IMR-90 (cell line): Measurements from ENCODE around the gene INPP5A. TPM values are rescaled to one million over a fixed set of nuclear protein-coding genes. Genes with fewer than 3 reads are reported as not detected.

ENCODE experiments used
- ATAC-seq: fragments of 200-7000 bp; cut with Tn5 transposase; 2 replicates; pipeline ENCODE4 v1.9.1; 2020; ENCODE audit warnings: low read depth, mild to moderate bottlenecking, moderate library complexity
- BruUV-seq: library from RNA; stranded (reverse); fragments of 400-500 nt; replicated peaks from 2 replicates; lab custom pipeline; 2021; lab: Mats Ljungman, UMichigan
- CTCF ChIA-PET: fragments of 300-600 bp; formaldehyde crosslinking; extraction: SDS; loops from one replicate; lab custom pipeline; 2021; ENCODE audit warnings: antibody characterized with exemption; lab: Yijun Ruan, JAX
- POLR2A ChIA-PET: fragments of 300-600 bp; sonication (Branson Sonifier 250); formaldehyde crosslinking; loops from one replicate; lab custom pipeline; 2022; ENCODE audit warnings: antibody characterized with exemption; ENCODE audit not compliant: unreplicated experiment; lab: Charles Lee
- DNase-seq: peaks from one replicate; pipeline ENCODE4 v3.0.0; 2013
- H2AFZ ChIP-seq: replicated peaks from 2 replicates; pipeline ENCODE3; 2013; ENCODE audit warnings: low read length, mild to moderate bottlenecking; ENCODE audit not compliant: poor library complexity
- H2AK5ac ChIP-seq: 2 replicates; pipeline ENCODE4 v1.6.1; 2013; ENCODE audit warnings: low read depth, low read length, inconsistent platforms
- H2AK9ac ChIP-seq: replicated peaks from 2 replicates; pipeline ENCODE3; 2013; ENCODE audit warnings: mild to moderate bottlenecking, low read depth, low read length, moderate library complexity; ENCODE audit not compliant: poor library complexity
- H2BK120ac ChIP-seq: 2 replicates; pipeline ENCODE4 v1.6.1; 2013; ENCODE audit warnings: low read depth, low read length, inconsistent platforms
- H2BK15ac ChIP-seq: 3 replicates; pipeline ENCODE4 v1.6.1; 2013; ENCODE audit warnings: low read depth, low read length, inconsistent platforms
- H2BK20ac ChIP-seq: 2 replicates; pipeline ENCODE4 v1.6.1; 2013; ENCODE audit warnings: low read depth, mild to moderate bottlenecking, inconsistent platforms, low read length, moderate library complexity
- H2BK5ac ChIP-seq: 2 replicates; pipeline ENCODE4 v1.6.1; 2013; ENCODE audit warnings: mild to moderate bottlenecking, low read depth, low read length, inconsistent platforms; ENCODE audit not compliant: poor library complexity, severe bottlenecking
- H3K14ac ChIP-seq: replicated peaks from 2 replicates; pipeline ENCODE4 v1.6.1; 2013; ENCODE audit warnings: low read depth, low read length, inconsistent platforms
- H3K18ac ChIP-seq: 2 replicates; pipeline ENCODE4 v1.6.1; 2013; ENCODE audit warnings: low read depth, low read length, control low read depth
- H3K23ac ChIP-seq: 2 replicates; pipeline ENCODE4 v1.6.1; 2013; ENCODE audit warnings: low read depth, low read length, inconsistent platforms
- H3K27ac ChIP-seq: 2 replicates; pipeline ENCODE4 v1.5.1; 2013; ENCODE audit warnings: mild to moderate bottlenecking, control low read depth, low read length; ENCODE audit not compliant: insufficient read depth
- H3K27me3 ChIP-seq: 2 replicates; pipeline ENCODE4 v1.6.1; 2013; ENCODE audit warnings: low read length; ENCODE audit not compliant: control insufficient read depth, insufficient read depth
- H3K36me3 ChIP-seq: 2 replicates; pipeline ENCODE4 v1.6.1; 2013; ENCODE audit warnings: low read length, mixed read lengths; ENCODE audit not compliant: control insufficient read depth, insufficient read depth
- H3K4ac ChIP-seq: 2 replicates; pipeline ENCODE4 v1.6.1; 2013; ENCODE audit warnings: low read depth, low read length, inconsistent platforms
- H3K4me1 ChIP-seq: 2 replicates; pipeline ENCODE4 v1.6.1; 2013; ENCODE audit warnings: low read length, mixed read lengths; ENCODE audit not compliant: control insufficient read depth, insufficient read depth
- H3K4me2 ChIP-seq: 2 replicates; pipeline ENCODE4 v1.6.1; 2013; ENCODE audit warnings: low read depth, mild to moderate bottlenecking, control low read depth, low read length, moderate library complexity
- H3K4me3 ChIP-seq: 2 replicates; pipeline ENCODE4 v1.5.1; 2013; ENCODE audit warnings: low read depth, mild to moderate bottlenecking, control low read depth, low read length, moderate library complexity; ENCODE audit not compliant: insufficient read depth
- H3K56ac ChIP-seq: 2 replicates; pipeline ENCODE4 v1.6.1; 2013; ENCODE audit warnings: low read length, inconsistent platforms; ENCODE audit not compliant: insufficient read depth; ENCODE audit errors: extremely low read depth
- H3K79me1 ChIP-seq, 2 experiments: 2 replicates each; pipeline ENCODE4 v1.6.1; 2013; ENCODE audit warnings: low read length in 2 of 2, inconsistent platforms in 1 of 2, low read depth in 1 of 2
- H3K9ac ChIP-seq: 2 replicates; pipeline ENCODE4 v1.6.1; 2013; ENCODE audit warnings: low read depth, low read length, control low read depth
- H3K9me1 ChIP-seq: 2 replicates; pipeline ENCODE4 v1.6.1; 2013; ENCODE audit warnings: low read length, inconsistent platforms; ENCODE audit not compliant: insufficient read depth
- H3K9me3 ChIP-seq: 2 replicates; pipeline ENCODE4 v1.6.1; 2013; ENCODE audit warnings: low read length; ENCODE audit not compliant: control insufficient read depth, insufficient read depth
- H4K20me1 ChIP-seq: 2 replicates; pipeline ENCODE4 v1.6.1; 2013; ENCODE audit warnings: low read length, inconsistent platforms; ENCODE audit not compliant: insufficient read depth
- H4K5ac ChIP-seq: 2 replicates; pipeline ENCODE4 v1.6.1; 2013; ENCODE audit warnings: mild to moderate bottlenecking, low read depth, low read length, control low read depth
- H4K8ac ChIP-seq, 2 experiments: 2 replicates each; pipeline ENCODE4 v1.6.1; 2013; ENCODE audit warnings: low read depth in 2 of 2, low read length in 2 of 2, control low read depth in 1 of 2, inconsistent platforms in 1 of 2
- H4K91ac ChIP-seq: 2 replicates; pipeline ENCODE4 v1.6.1; 2013; ENCODE audit warnings: low read depth, low read length, inconsistent platforms; ENCODE audit not compliant: insufficient read depth
- BHLHE40 ChIP-seq: fragments of 150-350 bp; IDR thresholded peaks from 2 replicates; pipeline ENCODE4 v1.6.1; 2016; ENCODE audit warnings: mild to moderate bottlenecking, low read depth, low read length
- CEBPB ChIP-seq: IDR thresholded peaks from 2 replicates; pipeline ENCODE4 v1.6.1; 2012; ENCODE audit warnings: low read depth, low read length, improper control_type of control experiment
- CHD1 ChIP-seq: IDR thresholded peaks from 2 replicates; pipeline ENCODE4 v1.6.1; 2012; ENCODE audit warnings: low read depth, low read length, improper control_type of control experiment
- FOS ChIP-seq: fragments of 150-350 bp; IDR thresholded peaks from 2 replicates; pipeline ENCODE4 v1.6.1; 2016; ENCODE audit warnings: low read depth, low read length
- MAFK ChIP-seq: IDR thresholded peaks from 2 replicates; pipeline ENCODE4 v1.6.1; 2012; ENCODE audit warnings: low read depth, low read length, improper control_type of control experiment
- MAZ ChIP-seq: IDR thresholded peaks from 2 replicates; pipeline ENCODE4 v1.6.1; 2012; ENCODE audit warnings: low read depth, mild to moderate bottlenecking, low read length, improper control_type of control experiment, moderate library complexity, borderline replicate concordance
- MXI1 ChIP-seq: IDR thresholded peaks from 2 replicates; pipeline ENCODE4 v1.6.1; 2012; ENCODE audit warnings: low read depth, mild to moderate bottlenecking, low read length, moderate library complexity, borderline replicate concordance
- POLR2A ChIP-seq: IDR thresholded peaks from 2 replicates; pipeline ENCODE4 v1.6.1; 2012; ENCODE audit warnings: mild to moderate bottlenecking, low read depth, low read length
- RAD21 ChIP-seq: IDR thresholded peaks from 2 replicates; pipeline ENCODE4 v1.6.1; 2012; ENCODE audit warnings: low read length, improper control_type of control experiment
- RCOR1 ChIP-seq: IDR thresholded peaks from 2 replicates; pipeline ENCODE4 v1.6.1; 2012; ENCODE audit warnings: mild to moderate bottlenecking, low read length, improper control_type of control experiment; ENCODE audit not compliant: insufficient replicate concordance
- SMC3 ChIP-seq: fragments of 150-350 bp; IDR thresholded peaks from 2 replicates; pipeline ENCODE4 v1.6.1; 2016; ENCODE audit warnings: low read depth, mild to moderate bottlenecking, antibody characterized with exemption, low read length, moderate library complexity
- WGBS, 2 experiments: methylation state at CpG; one replicate each; pipeline versions ENCODE4 v1.1.5 to v1.1.7; 2013; ENCODE audit warnings: missing lambda C conversion rate in 2 of 2; ENCODE audit not compliant: insufficient read length in 1 of 2; ENCODE audit errors: extremely low coverage in 2 of 2; 5-methylcytosine and 5-hydroxymethylcytosine counted together
- dilution Hi-C: fragments of 300-500 bp; cut with HindIII; formaldehyde crosslinking; loops from one replicate; pipeline ENCODE4 v1.14.3; 2018; ENCODE audit warnings: low sequenced_read_pairs; ENCODE audit not compliant: unreplicated experiment
- in situ Hi-C: fragments of 300-500 bp; cut with MboI; formaldehyde crosslinking; loops from 3 replicates; pipeline ENCODE4 v1.14.3; 2019; ENCODE audit warnings: low sequenced_read_pairs, inconsistent platforms, mixed read lengths
- intact Hi-C: fragments of 100-400 bp; cut with micrococcal nuclease; formaldehyde crosslinking; loops from 2 replicates; pipeline ENCODE4 v1.10.0; 2022
- polyA plus RNA-seq, 3 experiments: library from polyadenylated mRNA; depleted of rRNA; stranded (reverse); fragments of >200 nt; gene quantifications; 2 replicates each; pipeline ENCODE4 v1.2.3, GENCODE V29; 2012; ENCODE audit warnings: low replicate concordance in 1 of 3
- total RNA-seq: library from RNA; depleted of rRNA; stranded (reverse); fragments of >200 nt; gene quantifications from 2 replicates; pipeline ENCODE4 v1.2.3, GENCODE V29; 2012
- TF ChIP-seq, protein P1 (sequence below): conservative IDR thresholded peaks from 2 replicates; pipeline ENCODE4 v1.5.1; 2012; ENCODE audit warnings: mild to moderate bottlenecking, low read depth, low read length, improper control_type of control experiment
- TF ChIP-seq, protein P2 (sequence below): fragments of 150-350 bp; IDR thresholded peaks from 2 replicates; pipeline ENCODE4 v1.6.1; 2017; ENCODE audit warnings: mild to moderate bottlenecking, antibody characterized with exemption, low read length, low read depth

INPP5A gene
- total and polyA plus RNA-seq, 2 of the 4 experiments (the other 2 are of a cell fraction) = 21.4 to 36.7 TPM

DNA sequence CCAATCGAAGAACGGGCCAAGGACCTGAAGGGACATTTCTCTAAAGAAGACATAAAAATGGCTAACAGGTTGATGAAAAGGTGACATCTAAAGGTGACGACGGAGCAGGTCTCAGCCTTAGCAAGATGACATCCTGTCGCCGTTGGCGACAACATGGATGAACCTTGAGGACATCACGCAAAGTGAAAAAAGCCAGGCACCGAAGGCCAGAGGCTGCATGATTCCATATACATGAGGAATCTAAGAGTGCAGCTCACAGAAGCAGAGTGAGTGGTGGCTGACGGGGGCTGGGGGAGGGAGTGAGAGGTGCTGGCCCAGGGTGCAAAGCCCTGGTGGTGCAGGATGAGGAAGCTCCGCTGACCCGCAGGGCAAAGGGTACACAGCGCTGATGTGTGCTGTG is 282.5 kb downstream of the INPP5A start:
- Histone ChIP-seq H4K8ac (no peak overlapping the region), H4K91ac (no peak overlapping the region), H2AK9ac (no peak overlapping the region), H4K20me1 (no peaks in the 10 kb centered on the region), H3K9me3 (peaks cover 2% of the 10 kb centered on the region; the same call in 1 of the 2 replicates), H3K18ac (no peak overlapping the region), H3K79me1 (no peaks in the 10 kb centered on the region), H4K5ac (no peak overlapping the region), H2AK5ac (no peak overlapping the region), H3K9me1 (no peaks in the 10 kb centered on the region), H3K14ac (no peak overlapping the region), H3K4ac (no peak overlapping the region), H3K4me3 (no peak overlapping the region), H3K27ac (no peak overlapping the region), H3K9ac (no peak overlapping the region), H2BK5ac (no peak overlapping the region), H2BK15ac (no peak overlapping the region), H2BK20ac (no peak overlapping the region), H3K36me3 (no peaks in the 10 kb centered on the region), H3K23ac (no peak overlapping the region), H3K56ac (no peak overlapping the region), H3K4me2 (no peak overlapping the region), H2AFZ (no peak overlapping the region), H3K4me1 (no peaks in the 10 kb centered on the region), H3K27me3 (peaks cover 8% of the 10 kb centered on the region), H2BK120ac (no peak overlapping the region)
- ChIA-PET POLR2A (no interaction called here), CTCF (no interaction called here)
- dilution Hi-C loops = no loop called here
- ATAC-seq = no peak
- no peak for DNase-seq
- no TSS peak for BruUV-seq
- WGBS, 2 experiments = 83% methylated on average over 8 of the region's 13 CpGs; no CpG with 5 or more reads in 1 of the 2 experiments
- intact Hi-C loops = no loop called here
- TF ChIP-seq RAD21 (no peak), MAZ (no peak), POLR2A (no peak), CEBPB (no peak), RCOR1 (no peak), CHD1 (no peak), BHLHE40 (no peak), FOS (no peak), SMC3 (no peak), MAFK (no peak), MXI1 (no peak)
- TF ChIP-seq, protein P1, sequence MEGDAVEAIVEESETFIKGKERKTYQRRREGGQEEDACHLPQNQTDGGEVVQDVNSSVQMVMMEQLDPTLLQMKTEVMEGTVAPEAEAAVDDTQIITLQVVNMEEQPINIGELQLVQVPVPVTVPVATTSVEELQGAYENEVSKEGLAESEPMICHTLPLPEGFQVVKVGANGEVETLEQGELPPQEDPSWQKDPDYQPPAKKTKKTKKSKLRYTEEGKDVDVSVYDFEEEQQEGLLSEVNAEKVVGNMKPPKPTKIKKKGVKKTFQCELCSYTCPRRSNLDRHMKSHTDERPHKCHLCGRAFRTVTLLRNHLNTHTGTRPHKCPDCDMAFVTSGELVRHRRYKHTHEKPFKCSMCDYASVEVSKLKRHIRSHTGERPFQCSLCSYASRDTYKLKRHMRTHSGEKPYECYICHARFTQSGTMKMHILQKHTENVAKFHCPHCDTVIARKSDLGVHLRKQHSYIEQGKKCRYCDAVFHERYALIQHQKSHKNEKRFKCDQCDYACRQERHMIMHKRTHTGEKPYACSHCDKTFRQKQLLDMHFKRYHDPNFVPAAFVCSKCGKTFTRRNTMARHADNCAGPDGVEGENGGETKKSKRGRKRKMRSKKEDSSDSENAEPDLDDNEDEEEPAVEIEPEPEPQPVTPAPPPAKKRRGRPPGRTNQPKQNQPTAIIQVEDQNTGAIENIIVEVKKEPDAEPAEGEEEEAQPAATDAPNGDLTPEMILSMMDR = no peak
- TF ChIP-seq, protein P2, sequence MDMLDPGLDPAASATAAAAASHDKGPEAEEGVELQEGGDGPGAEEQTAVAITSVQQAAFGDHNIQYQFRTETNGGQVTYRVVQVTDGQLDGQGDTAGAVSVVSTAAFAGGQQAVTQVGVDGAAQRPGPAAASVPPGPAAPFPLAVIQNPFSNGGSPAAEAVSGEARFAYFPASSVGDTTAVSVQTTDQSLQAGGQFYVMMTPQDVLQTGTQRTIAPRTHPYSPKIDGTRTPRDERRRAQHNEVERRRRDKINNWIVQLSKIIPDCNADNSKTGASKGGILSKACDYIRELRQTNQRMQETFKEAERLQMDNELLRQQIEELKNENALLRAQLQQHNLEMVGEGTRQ = no peak
- in situ Hi-C loops = no loop called here
